Measurements from ENCODE around the gene ZBTB4.

ZBTB4 gene

GRCh38 chr17:7513850-7514419, 34.5 kb upstream of the ZBTB4 start:
- Histone ChIP-seq H3K18ac (ENCODE audit: low read depth in 1 of 2, low read length in 2 of 2) (no peak overlapping the region), H3K79me1 (replicated peaks; ENCODE audit: low read length, poor library complexity, severe bottlenecking) (peaks cover 16% of the 10 kb centered on the region), H2AFZ (ENCODE audit: low read depth, low read length) (no peak overlapping the region), H3K4me3 (ENCODE audit: insufficient read depth in 1 of 2, low read depth in 1 of 2, low read length in 2 of 2) (no peak overlapping the region), H4K91ac (ENCODE audit: low read length) (no peak overlapping the region), H2BK15ac (ENCODE audit: low read depth, poor library complexity, severe bottlenecking) (no peak overlapping the region), H3K9ac (ENCODE audit: low read length) (no peak overlapping the region), H3K4ac (ENCODE audit: low read depth in 1 of 2, low read length in 2 of 2) (no peak overlapping the region), H2BK120ac (ENCODE audit: low read depth, low read length) (no peak overlapping the region), H3K36me3 (ENCODE audit: control insufficient read depth in 1 of 2, insufficient read depth in 2 of 2, low read depth in 1 of 2, low read length in 2 of 2) (peaks cover 66 to 68% of the 10 kb centered on the region in 2 experiments), H3K4me2 (ENCODE audit: low read length, poor library complexity, severe bottlenecking) (no peak overlapping the region), H2BK12ac (ENCODE audit: low read length in 2 of 2) (no peak overlapping the region), H3K23ac (ENCODE audit: low read length in 2 of 2) (no peak overlapping the region), H3K14ac (ENCODE audit: low read length in 2 of 2) (no peak overlapping the region), H3K27ac (ENCODE audit: low read length, poor library complexity, severe bottlenecking) (no peak overlapping the region), H3K9me3 (ENCODE audit: control insufficient read depth, low read length) (no peaks in the 10 kb centered on the region), H4K8ac (ENCODE audit: low read length) (no peak overlapping the region), H2AK5ac (ENCODE audit: low read length, severe bottlenecking) (no peak overlapping the region), H3K4me1 (ENCODE audit: control insufficient read depth, insufficient read depth, low read depth, low read length) (no peaks in the 10 kb centered on the region), H3K27me3 (ENCODE audit: control insufficient read depth in 1 of 2, insufficient read depth in 1 of 2, low read length in 2 of 2) (no peaks in the 10 kb centered on the region), H2BK5ac (ENCODE audit: low read depth, low read length, poor library complexity, severe bottlenecking) (no peak overlapping the region)
- DNase-seq = no peak
- WGBS = 93% methylated on average over 17 of the region's 17 CpGs

DNA sequence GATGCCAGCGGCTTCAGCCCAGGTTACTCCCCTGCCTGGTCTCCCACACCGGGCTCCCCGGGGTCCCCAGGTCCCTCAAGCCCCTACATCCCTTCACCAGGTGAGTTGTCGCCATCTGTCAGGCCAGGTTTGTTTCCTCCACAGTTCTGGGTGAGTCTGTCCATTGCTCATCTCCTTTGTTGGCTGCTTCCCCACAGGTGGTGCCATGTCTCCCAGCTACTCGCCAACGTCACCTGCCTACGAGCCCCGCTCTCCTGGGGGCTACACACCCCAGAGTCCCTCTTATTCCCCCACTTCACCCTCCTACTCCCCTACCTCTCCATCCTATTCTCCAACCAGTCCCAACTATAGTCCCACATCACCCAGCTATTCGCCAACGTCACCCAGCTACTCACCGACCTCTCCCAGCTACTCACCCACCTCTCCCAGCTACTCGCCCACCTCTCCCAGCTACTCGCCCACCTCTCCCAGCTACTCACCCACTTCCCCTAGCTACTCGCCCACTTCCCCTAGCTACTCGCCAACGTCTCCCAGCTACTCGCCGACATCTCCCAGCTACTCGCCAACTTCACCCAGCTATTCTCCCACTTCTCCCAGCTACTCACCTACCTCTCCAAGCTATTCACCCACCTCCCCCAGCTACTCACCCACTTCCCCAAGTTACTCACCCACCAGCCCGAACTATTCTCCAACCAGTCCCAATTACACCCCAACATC, 33.6 kb upstream of the ZBTB4 start:
- H4K8ac ChIP-seq (ENCODE audit: low read length) = no peak overlapping the region
- H3K4me2 ChIP-seq (ENCODE audit: low read length, poor library complexity, severe bottlenecking) = no peak overlapping the region
- H2BK12ac ChIP-seq (ENCODE audit: low read length in 2 of 2) = no peak overlapping the region
- H3K18ac ChIP-seq (ENCODE audit: low read depth in 1 of 2, low read length in 2 of 2) = no peak overlapping the region
- H4K91ac ChIP-seq (ENCODE audit: low read length) = no peak overlapping the region
- H3K4me3 ChIP-seq (ENCODE audit: insufficient read depth in 1 of 2, low read depth in 1 of 2, low read length in 2 of 2) = no peak overlapping the region
- H3K4ac ChIP-seq (ENCODE audit: low read depth in 1 of 2, low read length in 2 of 2) = no peak overlapping the region
- H2BK120ac ChIP-seq (ENCODE audit: low read depth, low read length) = no peak overlapping the region
- H2BK5ac ChIP-seq (ENCODE audit: low read depth, low read length, poor library complexity, severe bottlenecking) = no peak overlapping the region
- peaks cover 21% of the 10 kb centered on the region for H3K79me1 ChIP-seq (replicated peaks; ENCODE audit: low read length, poor library complexity, severe bottlenecking)
- H3K27ac ChIP-seq (ENCODE audit: low read length, poor library complexity, severe bottlenecking) = no peak overlapping the region
- H3K4me1 ChIP-seq (ENCODE audit: control insufficient read depth, insufficient read depth, low read depth, low read length) = no peaks in the 10 kb centered on the region
- no peak overlapping the region for H2AFZ ChIP-seq (ENCODE audit: low read depth, low read length)
- no peak overlapping the region for H3K23ac ChIP-seq (ENCODE audit: low read length in 2 of 2)
- H3K27me3 ChIP-seq (ENCODE audit: control insufficient read depth in 1 of 2, insufficient read depth in 1 of 2, low read length in 2 of 2) = no peaks in the 10 kb centered on the region
- DNase-seq = no peak
- H3K36me3 ChIP-seq (ENCODE audit: control insufficient read depth in 1 of 2, insufficient read depth in 2 of 2, low read depth in 1 of 2, low read length in 2 of 2) = peaks cover 75 to 76% of the 10 kb centered on the region in 2 experiments
- no peak overlapping the region for H2AK5ac ChIP-seq (ENCODE audit: low read length, severe bottlenecking)
- H3K9ac ChIP-seq (ENCODE audit: low read length) = no peak overlapping the region
- WGBS = 97% methylated on average over 20 of the region's 20 CpGs
- no peak overlapping the region for H2BK15ac ChIP-seq (ENCODE audit: low read depth, poor library complexity, severe bottlenecking)
- H3K9me3 ChIP-seq (ENCODE audit: control insufficient read depth, low read length) = no peaks in the 10 kb centered on the region
- no peak overlapping the region for H3K14ac ChIP-seq (ENCODE audit: low read length in 2 of 2)

GRCh38 chr17:7512105-7512504, 32.7 kb upstream of the ZBTB4 start:
- Histone ChIP-seq H3K4me3 (ENCODE audit: insufficient read depth in 1 of 2, low read depth in 1 of 2, low read length in 2 of 2) (no peak overlapping the region), H2BK120ac (ENCODE audit: low read depth, low read length) (no peak overlapping the region), H3K14ac (ENCODE audit: low read length in 2 of 2) (no peak overlapping the region), H3K9ac (ENCODE audit: low read length) (no peak overlapping the region), H4K8ac (ENCODE audit: low read length) (no peak overlapping the region), H3K4me1 (ENCODE audit: control insufficient read depth, insufficient read depth, low read depth, low read length) (no peaks in the 10 kb centered on the region), H2BK5ac (ENCODE audit: low read depth, low read length, poor library complexity, severe bottlenecking) (no peak overlapping the region), H2BK15ac (ENCODE audit: low read depth, poor library complexity, severe bottlenecking) (no peak overlapping the region), H3K36me3 (ENCODE audit: control insufficient read depth in 1 of 2, insufficient read depth in 2 of 2, low read depth in 1 of 2, low read length in 2 of 2) (peaks cover 81 to 85% of the 10 kb centered on the region in 2 experiments), H3K79me1 (replicated peaks; ENCODE audit: low read length, poor library complexity, severe bottlenecking) (peaks cover 22% of the 10 kb centered on the region), H3K27me3 (ENCODE audit: control insufficient read depth in 1 of 2, insufficient read depth in 1 of 2, low read length in 2 of 2) (no peaks in the 10 kb centered on the region), H2AK5ac (ENCODE audit: low read length, severe bottlenecking) (no peak overlapping the region), H2AFZ (ENCODE audit: low read depth, low read length) (no peak overlapping the region), H3K4me2 (ENCODE audit: low read length, poor library complexity, severe bottlenecking) (no peak overlapping the region), H3K9me3 (ENCODE audit: control insufficient read depth, low read length) (no peaks in the 10 kb centered on the region), H3K4ac (ENCODE audit: low read depth in 1 of 2, low read length in 2 of 2) (no peak overlapping the region), H2BK12ac (ENCODE audit: low read length in 2 of 2) (no peak overlapping the region), H3K18ac (ENCODE audit: low read depth in 1 of 2, low read length in 2 of 2) (no peak overlapping the region), H4K91ac (ENCODE audit: low read length) (no peak overlapping the region), H3K23ac (ENCODE audit: low read length in 2 of 2) (no peak overlapping the region), H3K27ac (ENCODE audit: low read length, poor library complexity, severe bottlenecking) (no peak overlapping the region)
- no peak for DNase-seq
- WGBS = 97% methylated on average over 15 of the region's 15 CpGs

DNA sequence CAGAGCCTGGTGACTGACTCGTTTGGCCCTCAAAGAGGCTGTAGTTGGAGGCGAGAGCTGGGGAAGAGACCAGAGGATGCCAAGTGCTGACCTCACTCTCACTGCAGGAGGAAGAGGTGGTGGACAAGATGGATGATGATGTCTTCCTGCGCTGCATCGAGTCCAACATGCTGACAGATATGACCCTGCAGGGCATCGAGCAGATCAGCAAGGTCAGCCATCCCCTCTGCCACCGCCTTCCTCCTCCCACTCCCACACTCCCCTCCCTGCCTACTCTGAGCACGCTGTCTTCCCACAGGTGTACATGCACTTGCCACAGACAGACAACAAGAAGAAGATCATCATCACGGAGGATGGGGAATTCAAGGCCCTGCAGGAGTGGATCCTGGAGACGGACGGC, 31.7 kb upstream of the ZBTB4 start:
- Histone ChIP-seq H3K9ac (ENCODE audit: low read length) (no peak overlapping the region), H3K4me3 (ENCODE audit: insufficient read depth in 1 of 2, low read depth in 1 of 2, low read length in 2 of 2) (no peak overlapping the region), H2BK12ac (ENCODE audit: low read length in 2 of 2) (no peak overlapping the region), H3K9me3 (ENCODE audit: control insufficient read depth, low read length) (no peaks in the 10 kb centered on the region), H4K8ac (ENCODE audit: low read length) (no peak overlapping the region), H3K14ac (ENCODE audit: low read length in 2 of 2) (no peak overlapping the region), H3K36me3 (ENCODE audit: control insufficient read depth in 1 of 2, insufficient read depth in 2 of 2, low read depth in 1 of 2, low read length in 2 of 2) (peaks cover 86 to 92% of the 10 kb centered on the region in 2 experiments), H3K4me2 (ENCODE audit: low read length, poor library complexity, severe bottlenecking) (no peak overlapping the region), H3K27ac (ENCODE audit: low read length, poor library complexity, severe bottlenecking) (no peak overlapping the region), H2AK5ac (ENCODE audit: low read length, severe bottlenecking) (no peak overlapping the region), H2AFZ (ENCODE audit: low read depth, low read length) (no peak overlapping the region), H3K23ac (ENCODE audit: low read length in 2 of 2) (no peak overlapping the region), H2BK15ac (ENCODE audit: low read depth, poor library complexity, severe bottlenecking) (no peak overlapping the region), H3K4me1 (ENCODE audit: control insufficient read depth, insufficient read depth, low read depth, low read length) (no peaks in the 10 kb centered on the region), H3K18ac (ENCODE audit: low read depth in 1 of 2, low read length in 2 of 2) (no peak overlapping the region), H4K91ac (ENCODE audit: low read length) (no peak overlapping the region), H3K4ac (ENCODE audit: low read depth in 1 of 2, low read length in 2 of 2) (no peak overlapping the region), H3K79me1 (replicated peaks; ENCODE audit: low read length, poor library complexity, severe bottlenecking) (peaks cover 24% of the 10 kb centered on the region), H3K27me3 (ENCODE audit: control insufficient read depth in 1 of 2, insufficient read depth in 1 of 2, low read length in 2 of 2) (no peaks in the 10 kb centered on the region), H2BK120ac (ENCODE audit: low read depth, low read length) (no peak overlapping the region), H2BK5ac (ENCODE audit: low read depth, low read length, poor library complexity, severe bottlenecking) (no peak overlapping the region)
- DNase-seq = no peak
- WGBS = 95% methylated on average over 10 of the region's 10 CpGs
